ENCODE results near the gene ZNF280C.

ZNF280C gene

GRCh38 chrX:130268449-130269170 is at the start of gene ZNF280C:
ZNF280C (minus strand) TSS chrX:130268899; CDS start chrX:130260449, 8,450 bp downstream.
- peak within 1 kb of the TSS; percentile 71 for H3K4me3 ChIP-seq (ENCODE audit: low read depth, low read length)
- ChIA-PET POLR2A (interaction anchor here (1.2 kb wide), 1 partner anchor 42 kb away, joined by 3 read pairs; no protein-coding TSS in a partner anchor), CTCF (interaction anchor here (0.7 kb wide), 1 partner anchor 555 kb away, joined by 3 read pairs; no protein-coding TSS in a partner anchor)
- TF ChIP-seq CTCF (IDR thresholded peaks at IDR 0.05; ENCODE audit: insufficient read depth, low read length, missing control alignments) = peak; percentile 51
- DNase-seq (ENCODE audit: low read depth, low spot score) = peak; percentile 53

- H3K4me3 ChIP-seq (ENCODE audit: low read depth, low read length) = no peak overlapping the region
- DNase-seq (ENCODE audit: low read depth, low spot score) = no peak
- TF ChIP-seq CTCF (IDR thresholded peaks at IDR 0.05; ENCODE audit: insufficient read depth, low read length, missing control alignments) = no peak
- ChIA-PET POLR2A (interaction anchor here (0.7 kb wide), 1 partner anchor 92 kb away, joined by 3 read pairs; no protein-coding TSS in a partner anchor), CTCF (no interaction called here)
These were observed 36.1 kb upstream of the ZNF280C start for GRCh38 chrX:130304587-130305368.

GRCh38 chrX:130301977-130302376 is 33.3 kb upstream of the ZNF280C start:
- no peak for DNase-seq (ENCODE audit: low read depth, low spot score)
- POLR2A ChIA-PET = no interaction called here
- CTCF ChIA-PET = no interaction called here
- no peak overlapping the region for H3K4me3 ChIP-seq (ENCODE audit: low read depth, low read length)
- TF ChIP-seq CTCF (IDR thresholded peaks at IDR 0.05; ENCODE audit: insufficient read depth, low read length, missing control alignments) = no peak

- H3K4me3 ChIP-seq (ENCODE audit: low read depth, low read length) = no peak overlapping the region
- ChIA-PET POLR2A (no interaction called here), CTCF (no interaction called here)
- no peak for TF ChIP-seq CTCF (IDR thresholded peaks at IDR 0.05; ENCODE audit: insufficient read depth, low read length, missing control alignments)
- no peak for DNase-seq (ENCODE audit: low read depth, low spot score)
These were observed 32.7 kb upstream of the ZNF280C start for GRCh38 chrX:130301405-130301804.

- no peak for TF ChIP-seq CTCF (IDR thresholded peaks at IDR 0.05; ENCODE audit: insufficient read depth, low read length, missing control alignments)
- POLR2A ChIA-PET = no interaction called here
- CTCF ChIA-PET = no interaction called here
- no peak overlapping the region for H3K4me3 ChIP-seq (ENCODE audit: low read depth, low read length)
- no peak for DNase-seq (ENCODE audit: low read depth, low spot score)
These were observed 31.2 kb upstream of the ZNF280C start for GRCh38 chrX:130300010-130300282.

- TF ChIP-seq CTCF (IDR thresholded peaks at IDR 0.05; ENCODE audit: insufficient read depth, low read length, missing control alignments) = no peak
- POLR2A ChIA-PET = no interaction called here
- no peak overlapping the region for H3K4me3 ChIP-seq (ENCODE audit: low read depth, low read length)
These were observed 30.7 kb upstream of the ZNF280C start for GRCh38 chrX:130299279-130300009.

More at GRCh38 chrX:130299279-130300009, 30.7 kb upstream of the ZNF280C start:
- DNase-seq (ENCODE audit: low read depth, low spot score) = no peak
- CTCF ChIA-PET = no interaction called here
